ENCODE measurements around the gene CASP5.
"Not testable (repeated sequence)": the region's sequence is repeated elsewhere in the genome, so short reads cannot be mapped to it uniquely, and the experiment has no call there.

CASP5 gene

DNA sequence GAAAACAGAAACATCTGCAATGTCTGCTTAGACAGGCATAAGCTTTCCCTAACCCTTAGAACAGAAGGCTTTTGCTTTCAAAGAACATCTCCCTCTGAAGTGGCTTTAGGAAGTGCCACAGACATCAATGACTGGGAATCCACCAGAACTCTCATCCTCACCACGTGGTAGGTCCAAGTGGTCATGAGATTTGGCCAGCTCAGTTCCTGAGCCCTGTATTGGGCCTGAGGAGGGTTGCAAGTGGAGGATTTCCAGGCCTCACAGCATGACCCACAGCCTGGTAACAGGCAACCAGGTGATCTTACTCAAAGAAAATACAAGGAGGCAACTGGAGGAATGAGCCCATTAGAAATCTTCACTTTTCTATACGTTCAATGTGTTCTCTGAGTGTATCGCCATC is 10.4 kb upstream of the CASP5 start:
- no peak for DNase-seq (ENCODE audit: low spot score)

DNA sequence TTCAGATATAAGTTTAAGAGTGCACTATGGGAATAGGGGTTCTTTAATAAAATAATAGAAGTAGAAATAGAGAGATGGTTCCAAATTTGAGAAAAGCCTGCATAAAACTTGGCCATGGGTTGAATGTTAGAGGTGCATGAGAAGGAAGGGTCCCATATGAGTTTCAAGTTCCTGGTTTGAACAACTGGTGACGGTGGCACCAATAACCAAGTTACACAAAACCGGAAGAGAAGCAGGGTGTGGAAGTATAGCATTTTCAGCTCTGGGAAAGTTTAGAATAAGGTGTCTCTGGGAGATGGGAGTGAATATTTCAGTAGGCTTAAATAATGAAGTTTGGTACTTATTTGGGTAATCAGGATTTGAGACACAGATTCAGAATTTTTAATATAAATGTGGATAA is 9.5 kb upstream of the CASP5 start:
- DNase-seq (ENCODE audit: low spot score): no peak

DNA sequence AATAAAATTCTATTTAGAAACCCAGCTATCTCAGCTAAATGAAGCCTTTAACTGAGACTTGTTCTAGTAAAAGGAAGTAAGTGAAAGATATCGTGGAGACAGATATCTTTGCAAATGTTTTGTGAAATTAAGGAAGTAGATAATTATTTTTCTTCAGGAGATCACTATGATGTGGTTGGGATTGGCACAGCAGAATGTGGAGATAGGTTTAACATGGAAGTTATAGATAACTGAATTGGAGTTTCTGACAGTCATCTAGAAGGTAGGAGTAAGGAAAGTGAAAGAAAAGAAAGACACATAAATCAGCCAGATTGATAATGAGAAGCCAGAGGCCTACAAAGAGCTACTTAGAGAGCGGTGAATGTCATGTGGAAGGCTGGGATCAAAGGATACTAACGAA is 4.7 kb upstream of the CASP5 start:
- DNase-seq (ENCODE audit: low spot score): no peak

DNA sequence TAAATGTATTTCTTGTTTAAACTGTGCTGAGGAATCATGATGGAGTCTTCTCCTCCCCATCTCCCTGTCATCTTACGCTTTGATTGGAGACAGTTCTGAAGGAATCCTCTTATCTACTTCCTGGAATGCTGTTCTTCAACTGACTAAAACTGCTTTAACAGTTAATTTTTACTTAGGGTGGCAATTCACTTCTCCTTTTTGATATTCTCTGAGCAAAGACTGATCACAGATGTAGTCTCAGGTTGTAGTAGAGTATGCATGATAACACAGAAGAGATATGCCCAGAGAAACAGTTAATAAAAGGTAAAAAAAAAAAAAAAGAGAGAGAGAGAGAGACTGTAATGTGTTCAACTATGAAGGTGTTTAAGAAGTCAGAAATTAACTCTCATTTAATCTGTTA is 1.4 kb upstream of the CASP5 start:
- no peak for DNase-seq (ENCODE audit: low spot score)

DNA sequence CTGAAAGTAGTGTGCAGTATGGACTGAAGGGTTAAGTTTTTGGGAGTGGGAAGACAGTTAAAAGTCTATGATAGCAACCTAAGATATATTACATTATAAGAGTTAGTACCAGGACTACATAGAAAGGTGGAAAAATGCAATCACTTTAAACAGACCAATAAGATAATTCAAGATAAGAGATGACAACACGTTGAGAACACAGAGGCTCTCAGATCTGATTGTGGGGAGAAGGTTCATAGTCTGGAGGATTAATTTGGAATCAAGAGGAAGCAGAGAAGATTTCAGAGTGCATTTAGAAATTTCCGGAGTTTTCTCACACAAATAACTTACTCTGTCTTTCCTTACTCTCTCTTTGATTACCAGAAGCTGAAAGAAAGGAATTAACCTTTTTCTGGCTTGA is 441 bp downstream of the CASP5 start:
- no peak for DNase-seq (ENCODE audit: low spot score)

DNA sequence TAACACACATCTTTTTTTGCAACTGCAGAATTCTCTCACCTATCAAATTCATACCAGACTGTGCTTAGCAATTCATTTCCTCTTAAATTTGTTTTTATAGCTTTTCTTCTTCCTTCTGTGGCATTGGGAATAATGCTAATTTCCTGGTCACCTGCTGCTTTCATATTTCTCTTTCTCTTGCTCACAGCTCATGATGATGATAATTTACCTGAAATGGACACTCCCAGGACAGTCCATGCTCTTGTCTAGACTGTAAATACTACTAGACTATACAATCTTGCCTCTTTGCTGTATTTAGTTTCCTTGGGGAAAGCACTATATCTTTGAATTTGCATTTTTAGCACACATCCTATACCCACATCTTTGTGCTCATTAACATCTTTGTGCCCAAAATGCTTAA is 15.5 kb downstream of the CASP5 start:
- no peak for DNase-seq (ENCODE audit: low spot score)

DNA sequence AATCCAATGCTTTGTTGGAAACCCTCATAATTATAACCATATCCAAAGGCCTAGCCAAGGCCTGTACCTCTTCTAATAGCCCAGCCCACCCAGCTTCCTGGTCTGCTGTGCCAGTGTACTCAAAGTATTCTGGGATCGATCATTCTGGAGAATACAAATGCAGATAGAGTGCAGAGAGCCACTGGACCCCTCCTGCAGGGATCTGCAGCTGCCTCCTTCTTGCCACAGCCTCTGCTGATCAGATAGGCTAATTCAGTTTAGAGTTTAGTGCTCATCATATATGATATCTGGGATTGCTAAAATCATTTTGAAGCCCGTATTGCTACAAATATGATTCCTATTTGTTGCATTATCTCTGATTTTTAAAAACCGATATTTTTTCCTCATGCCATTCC is 17.5 kb downstream of the CASP5 start:
- no peak for DNase-seq (ENCODE audit: low spot score)

DNA sequence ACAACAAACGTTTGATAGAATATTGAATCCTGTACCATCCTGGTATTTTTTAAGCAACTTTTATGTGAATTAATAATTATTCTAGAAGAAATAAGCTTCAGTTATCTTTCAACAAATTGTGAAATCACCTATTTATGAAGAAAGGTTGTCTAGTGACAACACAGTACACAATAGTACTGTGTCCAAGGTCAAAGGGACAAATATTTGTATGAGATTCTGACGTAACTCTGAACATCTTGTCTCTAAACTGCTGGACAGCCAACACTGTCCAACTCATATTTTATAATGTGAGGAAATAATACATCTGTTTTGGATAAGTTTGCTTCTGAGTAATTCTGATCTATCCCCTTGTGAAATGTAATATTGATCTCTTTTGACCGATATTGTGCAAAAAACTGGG is 18.9 kb downstream of the CASP5 start:
- DNase-seq (ENCODE audit: low spot score): no peak

DNA sequence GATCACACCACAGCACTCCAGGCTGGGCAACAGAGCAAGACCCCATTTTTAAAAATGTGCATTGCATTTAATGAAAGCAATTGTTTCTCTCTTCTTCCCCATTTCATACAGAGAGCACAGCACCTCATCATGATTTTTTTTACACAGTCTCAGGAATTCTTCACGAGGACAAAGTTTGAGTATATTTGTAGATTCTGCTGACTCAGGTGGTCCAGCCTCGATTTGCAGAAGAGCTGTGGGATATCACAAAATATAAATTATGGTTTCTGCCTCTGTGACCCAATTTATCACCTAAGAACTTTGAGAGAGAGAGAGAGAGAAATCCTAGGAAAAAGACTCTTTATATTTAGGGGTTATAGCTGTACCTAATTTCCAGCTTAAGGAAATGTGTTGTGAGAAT is 19.8 kb downstream of the CASP5 start:
- DNase-seq (ENCODE audit: low spot score): no peak

DNA sequence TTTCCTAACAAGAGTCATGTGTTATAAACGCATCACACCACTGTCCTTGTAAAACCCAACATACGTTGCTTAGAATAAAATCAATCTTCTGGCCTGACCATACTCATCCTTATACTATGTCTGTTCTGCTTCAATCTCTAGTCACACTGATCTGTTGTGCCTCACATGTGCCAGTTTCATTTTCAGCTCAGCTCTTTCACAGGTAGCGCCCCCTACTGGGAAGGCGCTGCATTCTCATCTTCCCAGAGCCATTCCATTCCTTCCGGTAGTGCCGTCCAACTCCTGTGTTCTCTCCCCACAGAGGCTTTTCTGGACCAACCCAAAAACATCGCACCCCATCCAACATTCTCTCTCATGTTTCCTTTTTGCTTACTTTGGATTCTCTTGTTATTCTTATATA is 22.2 kb downstream of the CASP5 start:
- no peak for DNase-seq (ENCODE audit: low spot score)

DNA sequence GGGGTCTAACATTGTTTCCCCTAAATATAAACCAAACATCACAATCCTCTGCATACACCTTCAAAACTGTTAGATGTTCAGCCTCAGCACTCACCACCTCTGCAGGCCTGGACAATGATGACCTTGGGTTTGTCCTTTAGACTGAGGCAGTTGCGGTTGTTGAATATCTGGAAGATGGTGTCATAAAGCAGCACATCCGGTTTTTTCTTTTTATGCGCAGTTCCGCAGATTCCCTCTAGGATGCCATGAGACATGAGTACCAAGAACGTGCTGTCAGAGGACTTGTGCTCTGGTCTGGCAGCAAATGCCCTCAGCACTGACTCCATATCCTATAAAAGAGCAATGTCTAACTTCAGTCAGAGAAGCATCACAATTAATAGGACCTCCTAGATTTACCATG is 22.8 kb downstream of the CASP5 start:
- no peak for DNase-seq (ENCODE audit: low spot score)

DNA sequence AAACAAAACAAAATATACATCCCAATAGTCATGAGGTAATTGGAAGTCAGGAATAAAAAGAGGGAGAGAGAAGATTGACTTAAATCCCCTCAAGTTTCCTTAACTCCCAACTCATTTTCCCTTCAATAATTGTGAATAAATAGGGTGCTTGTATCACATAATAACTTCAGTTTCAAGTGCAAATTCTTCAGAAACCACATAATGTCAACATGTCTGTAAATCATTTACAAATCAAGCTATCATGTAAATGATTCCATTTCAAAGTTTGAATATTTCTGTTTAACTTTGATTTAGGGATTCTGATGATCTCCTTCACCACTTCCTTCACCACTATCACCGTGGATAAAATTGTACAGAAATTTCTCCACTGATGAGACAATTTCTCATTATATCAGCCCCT is 23.2 kb downstream of the CASP5 start:
- DNase-seq (ENCODE audit: low spot score): no peak

DNA sequence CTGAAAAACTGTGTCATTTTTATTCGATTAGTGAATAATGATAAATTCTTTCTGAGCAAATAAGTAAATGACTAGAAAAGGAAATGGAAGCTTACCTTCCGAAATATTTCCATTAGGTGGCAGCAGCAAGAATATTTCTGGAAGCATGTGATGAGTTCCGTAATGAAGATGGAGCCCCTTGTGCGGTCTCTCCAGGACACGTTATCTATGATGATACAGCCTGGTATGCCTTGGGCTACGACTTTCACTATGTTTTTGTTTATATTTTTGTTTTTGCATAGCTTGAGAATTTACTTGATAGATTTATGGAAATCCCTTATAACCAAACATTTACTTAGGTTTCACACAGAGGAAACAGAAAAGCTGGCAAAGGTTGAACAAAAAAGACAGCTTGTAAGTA is 25.7 kb downstream of the CASP5 start:
- DNase-seq (ENCODE audit: low spot score): no peak

DNA sequence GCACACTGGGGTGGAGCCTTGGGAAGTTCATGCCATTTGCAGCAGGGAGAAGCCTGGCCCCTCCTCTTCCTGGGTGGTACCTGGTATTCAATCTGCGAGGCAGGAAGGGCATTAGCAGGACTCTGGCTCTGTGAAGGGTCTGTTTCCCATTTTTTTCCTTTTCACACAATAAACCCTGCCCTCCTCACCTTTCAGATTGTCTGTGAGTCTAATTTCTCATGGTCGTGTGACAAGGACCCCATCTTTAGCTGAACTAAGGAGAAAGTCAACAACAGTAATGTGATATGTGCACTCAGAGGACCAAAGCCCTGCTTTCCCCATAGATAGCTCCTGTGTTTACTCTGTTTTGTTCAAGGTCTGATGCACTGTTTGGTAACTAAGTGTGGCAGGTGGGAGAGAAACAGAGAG is 28.0 kb downstream of the CASP5 start:
- DNase-seq (ENCODE audit: low spot score): no peak

DNA sequence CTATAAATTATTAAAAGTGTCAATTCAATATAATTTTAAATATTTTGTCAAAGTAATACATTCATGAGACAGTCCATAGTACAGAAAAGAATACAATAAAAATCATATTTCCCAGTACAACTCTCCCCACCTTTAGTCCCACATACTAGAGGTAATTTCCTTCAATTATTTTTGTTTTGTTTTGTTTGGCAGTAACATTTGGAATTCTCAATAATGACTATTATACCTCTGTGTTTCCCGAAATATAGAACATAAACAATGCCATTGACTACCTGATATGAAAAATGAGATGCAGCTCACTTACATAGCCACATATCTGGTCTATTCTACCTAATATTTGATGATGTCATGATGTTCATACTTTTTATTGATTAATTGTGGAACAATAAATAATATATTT is 30.2 kb downstream of the CASP5 start:
- no peak for DNase-seq (ENCODE audit: low spot score)

DNA sequence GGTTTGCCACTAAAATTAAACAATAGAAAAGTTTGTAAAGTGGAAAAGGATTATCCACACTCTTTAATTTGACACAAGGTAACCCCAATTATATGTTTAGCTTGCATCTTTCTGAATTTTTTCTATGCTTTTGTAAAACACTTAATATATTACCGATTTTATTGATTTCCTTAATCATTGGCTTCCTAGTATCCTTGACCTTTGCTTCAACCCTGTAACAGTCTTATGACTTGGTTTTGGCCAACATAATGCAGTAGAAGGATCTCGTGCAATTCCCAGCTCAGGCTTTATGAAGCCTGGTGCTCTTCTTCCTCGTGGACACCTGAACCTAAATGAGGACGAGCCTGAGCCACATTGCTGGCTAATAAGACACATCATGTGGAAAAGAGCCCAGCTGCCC is 31.0 kb downstream of the CASP5 start:
- no peak for DNase-seq (ENCODE audit: low spot score)

DNA sequence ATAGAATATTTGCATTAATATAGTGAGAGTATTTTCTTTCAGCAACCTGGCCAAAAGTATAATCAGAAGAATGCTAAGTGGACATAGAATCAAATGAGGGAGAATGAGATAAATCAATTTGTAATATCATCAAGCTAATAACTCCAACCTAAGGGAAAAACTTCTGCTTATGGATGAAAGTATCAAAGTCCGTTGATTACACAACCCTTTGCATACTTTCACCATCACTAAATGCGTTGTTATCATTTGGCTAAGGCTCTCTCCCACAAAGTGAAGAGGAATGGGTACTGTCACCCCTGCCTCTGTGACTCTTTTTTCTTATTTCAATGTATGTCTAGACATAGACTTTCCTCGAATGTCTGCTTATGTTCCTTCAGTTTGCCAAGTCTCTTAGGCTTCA is 38.2 kb downstream of the CASP5 start:
- DNase-seq (ENCODE audit: low spot score): no peak

DNA sequence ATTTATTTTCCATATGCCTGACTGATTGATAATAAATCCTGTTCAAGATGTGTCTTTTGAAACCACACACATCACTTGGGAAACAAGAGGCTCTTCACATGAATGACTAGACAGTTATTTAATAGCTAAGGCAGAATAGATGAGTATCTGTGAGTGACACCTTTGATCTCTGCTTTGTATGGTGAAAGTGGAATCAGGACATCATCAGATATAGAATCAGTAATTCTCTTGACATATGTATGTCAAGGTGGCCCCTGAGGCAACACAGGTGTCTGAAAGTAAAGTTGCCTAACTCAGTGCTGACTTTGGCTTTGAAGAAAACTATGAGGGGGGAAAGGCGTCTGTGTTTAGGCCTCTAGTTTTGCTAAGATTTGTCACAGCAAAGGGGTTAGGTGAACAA is 43.1 kb downstream of the CASP5 start:
- no peak for DNase-seq (ENCODE audit: low spot score)

DNA sequence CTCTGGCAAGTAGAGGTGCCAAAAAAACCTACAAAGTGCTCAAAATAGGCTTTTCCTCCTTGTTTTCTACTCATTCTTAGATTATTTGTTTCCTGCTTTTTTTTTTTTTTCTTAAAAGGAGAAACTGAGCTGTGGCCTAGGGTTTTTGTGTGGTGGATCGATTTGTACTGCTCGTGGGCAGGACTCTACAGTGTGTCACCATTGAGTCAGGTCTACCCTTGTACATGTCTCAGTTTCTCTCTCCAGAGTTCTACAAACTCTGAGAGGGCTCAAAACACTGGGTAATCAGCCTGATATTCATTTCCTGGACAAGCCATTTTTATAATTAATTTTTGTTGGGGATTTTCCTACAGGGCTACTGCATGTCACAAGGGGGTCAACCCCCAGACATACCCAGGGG is 49.4 kb downstream of the CASP5 start:
- DNase-seq (ENCODE audit: low spot score): no peak

DNA sequence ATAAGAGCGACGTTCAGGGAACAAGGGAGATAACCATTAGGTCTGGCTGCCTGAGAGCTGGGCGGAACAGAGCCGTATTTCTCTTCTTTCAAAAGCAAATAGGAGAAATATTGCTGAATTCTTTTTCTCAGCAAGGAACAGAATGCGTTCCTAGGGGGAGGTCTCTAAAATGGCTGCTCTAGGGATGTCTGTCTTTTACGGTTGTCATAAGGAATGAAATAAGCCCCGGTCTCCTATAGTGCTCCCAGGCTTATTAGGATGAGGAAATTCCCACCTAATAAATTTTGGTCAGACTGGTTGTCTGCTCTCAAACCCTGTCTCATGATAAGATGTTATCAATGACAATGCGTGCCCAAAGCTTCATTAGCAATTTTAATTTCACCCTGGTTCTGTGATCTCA is 50.0 kb downstream of the CASP5 start:
- DNase-seq (ENCODE audit: low spot score): not testable (repeated sequence)

DNA sequence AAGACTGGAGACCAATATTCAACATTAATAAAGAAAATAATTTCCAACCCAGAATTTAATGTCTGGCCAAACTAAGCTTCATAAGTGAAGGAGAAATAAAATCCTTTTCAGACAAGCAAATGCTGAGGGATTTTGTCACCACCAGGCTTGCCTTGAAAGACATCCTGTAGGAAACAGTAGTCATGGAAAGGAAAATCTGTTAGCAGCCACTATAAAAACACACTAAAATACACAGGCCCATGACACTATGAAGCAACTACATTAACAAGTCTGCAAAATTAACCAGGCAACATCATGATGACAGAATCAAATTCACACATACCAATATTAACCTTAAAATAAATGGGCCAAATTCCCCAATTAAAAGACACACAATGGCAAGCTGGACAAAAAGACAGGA is 52.2 kb downstream of the CASP5 start:
- no peak for DNase-seq (ENCODE audit: low spot score)

DNA sequence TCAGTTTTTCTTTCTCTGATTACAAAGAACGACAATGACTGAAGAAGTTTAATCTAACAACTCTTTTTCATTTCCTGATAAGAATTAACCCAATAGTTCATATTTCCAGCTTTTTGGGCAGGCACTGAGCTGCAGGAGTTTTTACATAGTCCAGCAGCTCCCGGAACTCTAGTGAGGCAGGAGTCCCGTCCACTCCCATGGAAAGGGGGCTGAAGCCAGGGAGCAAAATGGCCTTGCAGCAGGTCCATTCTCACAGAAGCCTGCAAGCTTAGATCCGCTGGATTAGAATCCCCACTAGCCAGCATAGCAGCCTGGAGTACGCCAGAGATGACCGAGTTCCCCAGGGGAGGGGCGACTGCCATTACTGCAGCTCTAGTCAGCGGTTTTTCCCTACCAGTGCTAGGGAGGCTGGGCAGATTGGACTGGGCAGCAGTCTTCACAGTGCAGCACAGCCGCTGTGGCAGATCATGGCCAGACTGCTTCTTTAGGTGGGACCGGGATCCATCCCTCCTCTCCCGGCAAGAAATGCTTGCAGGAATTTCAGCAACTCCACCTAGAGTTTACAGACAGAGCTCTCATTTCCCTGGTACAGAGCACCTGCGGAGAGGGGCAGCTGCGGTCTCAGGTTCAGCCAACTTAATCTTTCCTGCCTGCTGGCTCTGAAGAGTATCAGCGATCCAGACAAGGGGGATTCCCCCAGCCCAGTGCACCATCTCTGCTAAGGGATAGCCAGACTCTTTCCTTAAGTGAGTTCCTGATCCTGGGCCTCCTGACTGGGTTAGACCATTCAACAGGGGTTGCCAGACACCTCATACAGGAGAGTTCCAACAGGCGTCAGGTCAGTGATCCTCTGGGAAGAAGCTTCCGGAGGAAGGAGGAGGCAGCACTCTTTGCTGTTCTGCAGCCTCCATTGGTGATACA is 53.9 kb downstream of the CASP5 start:
- DNase-seq (ENCODE audit: low spot score): peak; percentile 13

DNA sequence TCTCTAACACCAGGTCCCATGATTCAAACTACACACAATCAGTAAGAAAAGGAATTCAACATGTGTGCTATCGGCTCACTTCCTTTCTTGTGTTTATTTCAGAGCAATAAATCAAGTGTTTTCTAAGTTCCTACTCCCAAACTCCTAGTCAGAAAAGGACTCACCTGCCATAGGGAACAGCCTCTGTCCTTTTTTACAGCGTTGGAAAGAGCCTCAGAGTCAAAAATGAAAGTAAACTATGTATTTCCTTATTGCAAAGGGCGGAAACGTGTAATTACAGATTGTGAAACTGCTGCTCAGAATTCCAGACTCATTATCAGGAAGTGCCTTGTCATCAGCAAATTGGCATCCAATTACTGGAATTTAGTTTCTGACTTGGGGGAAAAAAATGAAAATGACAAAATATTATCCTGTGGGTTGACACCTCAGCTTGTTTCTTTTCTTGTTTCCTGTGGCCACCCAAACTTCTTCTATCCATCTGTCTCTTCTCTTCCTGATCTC is 54.6 kb downstream of the CASP5 start, which contains the start of gene CASP4:
TSS of gene CASP4 (minus strand) at position 220 of the 501 bp plus-strand sequence. CDS start at position 171, 49 bp downstream.
- peak; percentile 44 for DNase-seq (ENCODE audit: low spot score)
